ENCODE measurements around the gene RNF130.

RNF130 gene

GRCh38 chr5:179912386-179912785 lies 159.2 kb downstream of the RNF130 start:
- Histone ChIP-seq H3K9ac (no peak overlapping the region), H2AFZ (ENCODE audit: low read depth) (no peak overlapping the region), H3K4me1 (ENCODE audit: low read depth, poor library complexity, severe bottlenecking) (no peaks in the 10 kb centered on the region), H4K20me1 (ENCODE audit: insufficient read depth) (no peaks in the 10 kb centered on the region), H3K4me3 (IDR thresholded peaks at IDR 0.05; ENCODE audit: insufficient read depth, low read depth, low read length) (no peak overlapping the region), H3K79me2 (ENCODE audit: insufficient read depth, low read depth) (no peaks in the 10 kb centered on the region), H3K36me3 (ENCODE audit: insufficient read depth) (no peaks in the 10 kb centered on the region), H3K27ac (no peak overlapping the region), H3K4me2 (no peak overlapping the region), H3K27me3 (ENCODE audit: insufficient read depth, low read depth) (no peaks in the 10 kb centered on the region)
- TF ChIP-seq CTCF (conservative IDR thresholded peaks at IDR 0.05; ENCODE audit: low read depth, low read length) = no peak

GRCh38 chr5:179909224-179909623 lies 162.3 kb downstream of the RNF130 start:
- no peak overlapping the region for H3K9ac ChIP-seq
- no peak overlapping the region for H3K4me3 ChIP-seq (IDR thresholded peaks at IDR 0.05; ENCODE audit: insufficient read depth, low read depth, low read length)
- no peak for TF ChIP-seq CTCF (conservative IDR thresholded peaks at IDR 0.05; ENCODE audit: low read depth, low read length)
- no peaks in the 10 kb centered on the region for H3K36me3 ChIP-seq (ENCODE audit: insufficient read depth)
- no peak overlapping the region for H3K27ac ChIP-seq
- H4K20me1 ChIP-seq (ENCODE audit: insufficient read depth) = no peaks in the 10 kb centered on the region
- no peaks in the 10 kb centered on the region for H3K4me1 ChIP-seq (ENCODE audit: low read depth, poor library complexity, severe bottlenecking)
- no peak overlapping the region for H2AFZ ChIP-seq (ENCODE audit: low read depth)
- no peaks in the 10 kb centered on the region for H3K27me3 ChIP-seq (ENCODE audit: insufficient read depth, low read depth)
- no peak overlapping the region for H3K4me2 ChIP-seq
- H3K79me2 ChIP-seq (ENCODE audit: insufficient read depth, low read depth) = peaks cover 5% of the 10 kb centered on the region; the same call in 1 of the 2 replicates

- Histone ChIP-seq H2AFZ (ENCODE audit: low read depth) (no peak overlapping the region), H3K27ac (no peak overlapping the region), H3K27me3 (ENCODE audit: insufficient read depth, low read depth) (no peaks in the 10 kb centered on the region), H4K20me1 (ENCODE audit: insufficient read depth) (no peaks in the 10 kb centered on the region), H3K4me1 (ENCODE audit: low read depth, poor library complexity, severe bottlenecking) (no peaks in the 10 kb centered on the region), H3K79me2 (ENCODE audit: insufficient read depth, low read depth) (peaks cover 5% of the 10 kb centered on the region; the same call in 1 of the 2 replicates), H3K36me3 (ENCODE audit: insufficient read depth) (no peaks in the 10 kb centered on the region), H3K9ac (no peak overlapping the region), H3K4me2 (no peak overlapping the region), H3K4me3 (IDR thresholded peaks at IDR 0.05; ENCODE audit: insufficient read depth, low read depth, low read length) (no peak overlapping the region)
- TF ChIP-seq CTCF (conservative IDR thresholded peaks at IDR 0.05; ENCODE audit: low read depth, low read length) = no peak
These were observed 163.0 kb downstream of the RNF130 start for GRCh38 chr5:179908528-179908927.

- H3K27me3 ChIP-seq (ENCODE audit: insufficient read depth, low read depth) = no peaks in the 10 kb centered on the region
- peaks cover 5% of the 10 kb centered on the region; the same call in 1 of the 2 replicates for H3K79me2 ChIP-seq (ENCODE audit: insufficient read depth, low read depth)
- H3K4me2 ChIP-seq = peak within 1 kb of the TSS; percentile 48; the same call in 1 of the 2 replicates
- H3K9ac ChIP-seq = peak within 1 kb of the TSS; percentile 22; the same call in 1 of the 2 replicates
- TF ChIP-seq CTCF (conservative IDR thresholded peaks at IDR 0.05; ENCODE audit: low read depth, low read length) = no peak; the same call in 1 of the 2 replicates
- H4K20me1 ChIP-seq (ENCODE audit: insufficient read depth) = no peaks in the 10 kb centered on the region
- H3K4me3 ChIP-seq (IDR thresholded peaks at IDR 0.05; ENCODE audit: insufficient read depth, low read depth, low read length) = no peak within 1 kb of the TSS
- H3K4me1 ChIP-seq (ENCODE audit: low read depth, poor library complexity, severe bottlenecking) = no peaks in the 10 kb centered on the region
- H2AFZ ChIP-seq (ENCODE audit: low read depth) = no peak within 1 kb of the TSS
- H3K27ac ChIP-seq = no peak within 1 kb of the TSS
- H3K36me3 ChIP-seq (ENCODE audit: insufficient read depth) = no peaks in the 10 kb centered on the region
These were observed 163.8 kb downstream of the RNF130 start, which contains the start of gene TBC1D9B for GRCh38 chr5:179907556-179908324. Gene TBC1D9B (minus strand): TSS chr5:179907897. CDS start chr5:179907821, 76 bp downstream.

Data from KMS-11 (cell line).